OCI-LY3 (cell line): ENCODE results near the gene P3H1.

Experiments used
- EZH2phosphoT487 ChIP-seq: fragments of 200-600 bp; shearing (Covaris generic); IDR thresholded peaks from 2 replicates; pipeline ENCODE4 v1.6.1; 2018; ENCODE audit warnings: antibody characterized with exemption, mixed run types, low read depth
- TF ChIP-seq, protein P1 (sequence below): fragments of 200-600, 300-600 bp; sonication (generic); IDR thresholded peaks from 2 replicates; pipeline ENCODE4 v1.5.1; 2014; ENCODE audit warnings: antibody characterized with exemption, low read length, low read depth

DNA sequence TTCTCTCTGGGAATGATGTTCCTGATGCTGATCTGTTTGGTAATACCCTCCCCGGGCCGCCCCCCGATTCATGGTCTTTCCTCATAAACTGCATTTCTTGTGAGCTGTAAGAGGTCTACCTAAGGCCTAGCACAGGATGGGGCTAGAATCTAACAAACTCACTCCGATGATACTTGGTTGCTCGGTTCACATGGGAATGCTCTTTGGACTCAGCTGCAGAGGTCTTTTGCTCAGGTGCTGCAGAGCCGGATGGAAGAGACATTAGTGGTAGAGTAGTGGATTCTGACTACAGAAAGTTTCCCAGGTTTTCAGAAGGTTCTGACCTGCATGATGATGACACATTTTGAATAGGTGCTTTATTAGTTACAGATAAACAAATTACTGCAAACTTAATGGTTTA, 9.7 kb upstream of the P3H1 start:
- TF ChIP-seq, protein P1, sequence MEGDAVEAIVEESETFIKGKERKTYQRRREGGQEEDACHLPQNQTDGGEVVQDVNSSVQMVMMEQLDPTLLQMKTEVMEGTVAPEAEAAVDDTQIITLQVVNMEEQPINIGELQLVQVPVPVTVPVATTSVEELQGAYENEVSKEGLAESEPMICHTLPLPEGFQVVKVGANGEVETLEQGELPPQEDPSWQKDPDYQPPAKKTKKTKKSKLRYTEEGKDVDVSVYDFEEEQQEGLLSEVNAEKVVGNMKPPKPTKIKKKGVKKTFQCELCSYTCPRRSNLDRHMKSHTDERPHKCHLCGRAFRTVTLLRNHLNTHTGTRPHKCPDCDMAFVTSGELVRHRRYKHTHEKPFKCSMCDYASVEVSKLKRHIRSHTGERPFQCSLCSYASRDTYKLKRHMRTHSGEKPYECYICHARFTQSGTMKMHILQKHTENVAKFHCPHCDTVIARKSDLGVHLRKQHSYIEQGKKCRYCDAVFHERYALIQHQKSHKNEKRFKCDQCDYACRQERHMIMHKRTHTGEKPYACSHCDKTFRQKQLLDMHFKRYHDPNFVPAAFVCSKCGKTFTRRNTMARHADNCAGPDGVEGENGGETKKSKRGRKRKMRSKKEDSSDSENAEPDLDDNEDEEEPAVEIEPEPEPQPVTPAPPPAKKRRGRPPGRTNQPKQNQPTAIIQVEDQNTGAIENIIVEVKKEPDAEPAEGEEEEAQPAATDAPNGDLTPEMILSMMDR: no peak
- no peak for TF ChIP-seq EZH2phosphoT487
